Stimulated activated CD4-positive, alpha-beta T cell treated with anti-CD3 and anti-CD28 coated beads, Interleukin-12 subunit alpha, Interleukin-12 subunit beta, amount 100 ng/mL, for 24 hours (primary cell): ENCODE data around the gene PTPRA.
"Not testable (repeated sequence)": the region's sequence is repeated elsewhere in the genome, so short reads cannot be mapped to it uniquely, and the experiment has no call there.

Experiments
- DNase-seq, 2 experiments: peaks; one replicate each; pipeline ENCODE4 v3.0.0-alpha.2; 2020; ENCODE audit warnings: low read depth in 2 of 2

PTPRA gene

DNA sequence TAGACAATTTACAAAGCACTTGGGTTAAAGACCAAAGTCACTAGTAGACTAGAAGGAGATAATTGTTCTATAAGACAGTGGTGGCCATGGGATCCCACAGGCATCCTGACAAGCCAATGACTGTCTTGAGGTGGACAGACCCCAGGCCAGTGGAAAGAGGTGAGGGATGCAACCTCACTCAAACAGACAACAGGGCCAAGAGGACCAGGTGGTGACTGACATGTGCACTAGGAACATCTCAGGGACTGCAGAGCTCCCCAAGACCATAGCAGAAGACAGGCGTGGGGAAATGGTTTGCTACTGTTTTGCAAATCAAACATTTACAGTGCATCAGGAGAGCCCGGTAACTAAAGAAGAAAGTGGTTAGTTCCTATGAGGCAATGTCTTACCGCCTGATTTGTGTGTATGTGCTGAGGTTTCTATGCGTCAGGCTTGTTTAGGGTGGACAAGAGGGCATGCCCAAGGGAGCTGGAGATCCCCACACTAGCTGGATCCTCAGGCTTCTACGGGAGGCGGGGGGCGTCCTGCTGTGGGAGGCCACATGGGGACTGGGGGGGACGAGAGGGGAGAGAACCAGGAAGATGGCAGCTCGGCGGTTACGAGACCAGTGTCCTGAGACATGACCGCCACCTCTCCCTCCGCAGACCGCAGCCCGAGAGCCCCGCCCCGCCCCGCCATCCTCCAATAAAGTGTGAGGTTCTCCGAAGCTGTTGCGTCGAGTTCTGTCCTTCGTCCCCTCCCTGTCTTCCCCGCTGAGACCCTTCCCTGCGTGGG is 171.9 kb downstream of the PTPRA start:
- peak in 1 of 2 experiments; percentile 58 for DNase-seq

DNA sequence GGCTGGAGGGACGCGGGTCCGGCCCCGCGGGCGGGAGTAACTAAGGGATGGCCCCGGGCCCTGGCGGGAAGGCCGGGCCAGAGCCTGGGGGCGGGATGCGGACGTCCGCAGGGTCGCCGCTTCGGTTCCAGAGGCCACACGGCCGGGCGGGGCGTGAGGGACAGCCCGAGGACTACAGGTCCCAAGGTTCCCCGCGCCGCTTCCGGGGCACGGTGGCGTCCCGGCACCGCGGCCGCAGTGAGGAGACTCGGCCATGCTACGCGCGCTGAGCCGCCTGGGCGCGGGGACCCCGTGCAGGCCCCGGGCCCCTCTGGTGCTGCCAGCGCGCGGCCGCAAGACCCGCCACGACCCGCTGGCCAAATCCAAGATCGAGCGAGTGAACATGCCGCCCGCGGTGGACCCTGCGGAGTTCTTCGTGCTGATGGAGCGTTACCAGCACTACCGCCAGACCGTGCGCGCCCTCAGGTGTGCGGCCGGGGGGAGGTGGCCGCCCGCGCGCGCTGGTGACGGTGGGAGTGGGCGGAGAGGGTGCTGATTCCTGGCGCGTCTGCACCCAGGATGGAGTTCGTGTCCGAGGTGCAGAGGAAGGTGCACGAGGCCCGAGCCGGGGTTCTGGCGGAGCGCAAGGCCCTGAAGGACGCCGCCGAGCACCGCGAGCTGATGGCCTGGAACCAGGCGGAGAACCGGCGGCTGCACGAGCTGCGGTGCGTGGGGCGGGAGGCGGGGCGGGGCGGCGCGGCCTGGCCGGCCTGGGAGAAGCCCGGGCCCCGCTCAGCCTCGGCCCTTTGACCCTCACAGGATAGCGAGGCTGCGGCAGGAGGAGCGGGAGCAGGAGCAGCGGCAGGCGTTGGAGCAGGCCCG is 172.8 kb downstream of the PTPRA start, which contains the start of gene MRPS26:
TSS of gene MRPS26 (plus strand) at position 237 of the 861 bp plus-strand sequence. CDS start at position 254, 17 bp downstream.
- DNase-seq, result peak; percentile 70 to 80

DNA sequence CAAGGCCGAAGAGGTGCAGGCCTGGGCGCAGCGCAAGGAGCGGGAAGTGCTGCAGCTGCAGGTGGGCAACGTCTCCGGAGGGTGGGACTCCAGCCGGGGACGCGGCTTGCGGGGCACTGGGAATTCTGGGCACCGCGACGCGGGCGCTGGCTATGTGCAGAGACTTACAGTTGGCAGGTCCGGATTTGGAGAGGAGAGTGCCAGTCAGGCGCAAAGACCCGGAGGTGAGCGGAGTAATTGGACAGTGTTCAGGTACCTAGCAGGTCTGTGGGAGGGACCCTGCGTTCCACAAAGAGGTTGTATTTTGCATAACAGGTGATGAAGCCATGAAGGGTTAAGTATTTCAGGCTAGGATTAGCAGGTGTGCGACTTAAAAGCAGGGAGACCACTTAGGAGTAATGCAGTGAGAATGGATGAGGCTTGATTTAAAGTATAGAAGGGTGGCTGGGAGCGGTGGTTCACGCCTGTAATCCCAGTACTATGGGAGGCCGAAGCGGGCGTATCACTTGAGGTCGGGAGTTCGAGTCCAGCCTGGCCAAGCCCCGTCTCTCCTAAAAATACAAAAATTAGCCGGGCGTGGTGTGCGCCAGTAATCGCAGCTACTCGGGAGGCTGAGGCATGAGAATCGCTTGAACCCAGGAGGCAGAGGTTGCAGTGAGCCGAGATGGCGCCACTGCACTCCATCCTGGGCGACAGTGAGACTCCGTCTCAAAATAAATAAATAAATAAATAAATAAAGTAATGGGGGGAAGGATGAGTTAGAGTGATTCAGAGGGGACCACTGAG is 173.6 kb downstream of the PTPRA start:
- no peak for DNase-seq

- DNase-seq, result no peak
Observed at GRCh38 chr20:3047486-3048419, 174.5 kb downstream of the PTPRA start.

- DNase-seq, result no peak
Observed at GRCh38 chr20:3051385-3052019, 178.2 kb downstream of the PTPRA start.

DNA sequence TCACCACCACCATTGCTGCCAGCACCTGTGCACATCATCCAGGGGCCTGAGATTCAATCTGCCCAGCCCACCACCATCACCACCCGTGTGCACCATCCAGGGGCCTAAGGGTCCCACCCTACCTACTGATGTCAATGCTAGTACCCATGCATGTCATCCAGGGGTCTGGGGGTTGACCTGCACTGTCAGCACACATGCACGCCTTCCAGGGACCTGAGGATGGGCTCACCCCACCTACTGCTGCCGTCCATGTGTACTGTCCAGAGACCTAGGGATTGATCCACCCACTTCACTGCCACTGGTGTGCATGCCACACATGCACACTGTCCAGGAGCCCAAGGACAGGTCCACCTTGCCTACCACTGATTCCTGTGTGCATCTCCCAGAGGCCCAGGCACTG is 186.2 kb downstream of the PTPRA start:
- DNase-seq, result no peak

DNA sequence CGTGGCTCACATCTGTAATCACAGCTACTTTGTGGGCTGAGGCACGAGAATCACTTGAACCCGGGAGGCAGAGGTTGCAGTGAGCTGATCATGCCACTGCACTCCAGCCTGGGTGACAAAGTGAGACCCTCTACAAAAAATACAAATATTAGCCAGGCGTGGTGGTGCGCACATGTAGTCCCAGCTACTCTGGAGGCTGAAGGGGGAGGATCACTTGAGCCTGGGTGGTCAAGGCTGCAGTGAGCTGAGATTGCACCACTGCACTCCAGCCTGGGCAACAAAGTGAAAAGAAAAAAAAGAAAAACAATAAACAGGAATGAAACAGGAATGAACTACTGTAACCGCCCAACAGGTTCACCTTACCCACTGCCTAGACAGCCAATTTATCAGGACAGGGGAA is 190.8 kb downstream of the PTPRA start:
- DNase-seq, result not testable (repeated sequence)

DNA sequence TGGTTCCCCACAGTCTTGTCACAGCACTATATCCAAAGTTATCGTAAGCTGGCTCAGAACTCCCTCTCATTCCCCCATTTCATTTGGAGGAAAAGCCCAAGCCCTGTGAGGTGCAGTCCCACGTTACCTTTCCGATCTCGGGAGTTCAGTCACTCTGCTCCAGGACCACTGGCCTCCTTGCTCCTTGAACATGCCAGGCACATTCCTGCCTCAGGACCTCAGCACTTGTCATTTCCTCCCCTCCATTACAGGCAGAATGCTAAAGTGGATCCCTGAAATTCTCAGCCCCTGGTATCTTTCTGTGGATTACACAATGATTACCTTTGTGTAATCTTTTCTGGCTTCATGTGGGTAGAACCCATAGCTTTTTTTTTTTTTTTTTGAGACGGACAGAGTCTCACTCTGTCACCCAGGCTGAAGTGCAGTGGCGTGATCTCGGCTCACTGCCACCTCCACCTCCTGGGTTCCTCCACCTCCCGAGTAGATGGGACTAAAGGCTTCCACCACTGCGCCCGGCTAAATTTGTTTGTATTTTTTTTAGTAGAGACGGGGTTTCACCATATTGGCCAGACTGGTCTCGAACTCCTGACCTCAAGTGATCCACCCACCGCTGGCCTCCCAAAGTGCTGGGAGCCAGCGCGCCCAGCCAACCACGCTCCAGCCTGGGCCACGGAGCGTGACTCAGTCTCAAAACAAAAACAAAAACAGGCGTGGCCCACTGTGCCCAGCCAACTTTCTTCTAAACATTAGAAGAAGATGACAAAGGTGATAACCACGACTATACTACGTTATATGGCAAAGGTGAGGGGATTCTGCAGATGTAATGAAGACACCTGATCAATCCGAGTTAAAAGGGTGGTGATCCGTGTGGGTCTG is 194.1 kb downstream of the PTPRA start:
- no peak for DNase-seq

DNA sequence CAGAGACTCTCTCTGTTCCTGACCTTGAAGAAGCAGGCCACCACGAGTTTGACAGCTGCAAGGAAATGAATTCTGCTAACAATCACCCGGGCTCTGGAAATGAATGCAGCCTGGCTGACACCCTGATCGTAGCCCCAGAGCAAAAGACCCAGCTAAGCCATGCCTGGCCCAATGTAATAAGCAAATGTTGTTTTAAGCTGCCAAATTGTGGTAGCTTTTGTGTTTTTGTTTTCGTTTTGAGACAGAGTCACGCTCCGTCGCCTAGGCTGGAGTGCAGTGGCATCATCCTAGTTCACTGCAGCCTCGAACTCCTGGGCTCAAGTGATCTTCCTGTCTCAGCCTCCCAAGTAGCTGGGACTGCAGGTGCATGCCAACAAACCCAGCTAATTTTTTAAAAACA is 194.8 kb downstream of the PTPRA start:
- no peak for DNase-seq

DNA sequence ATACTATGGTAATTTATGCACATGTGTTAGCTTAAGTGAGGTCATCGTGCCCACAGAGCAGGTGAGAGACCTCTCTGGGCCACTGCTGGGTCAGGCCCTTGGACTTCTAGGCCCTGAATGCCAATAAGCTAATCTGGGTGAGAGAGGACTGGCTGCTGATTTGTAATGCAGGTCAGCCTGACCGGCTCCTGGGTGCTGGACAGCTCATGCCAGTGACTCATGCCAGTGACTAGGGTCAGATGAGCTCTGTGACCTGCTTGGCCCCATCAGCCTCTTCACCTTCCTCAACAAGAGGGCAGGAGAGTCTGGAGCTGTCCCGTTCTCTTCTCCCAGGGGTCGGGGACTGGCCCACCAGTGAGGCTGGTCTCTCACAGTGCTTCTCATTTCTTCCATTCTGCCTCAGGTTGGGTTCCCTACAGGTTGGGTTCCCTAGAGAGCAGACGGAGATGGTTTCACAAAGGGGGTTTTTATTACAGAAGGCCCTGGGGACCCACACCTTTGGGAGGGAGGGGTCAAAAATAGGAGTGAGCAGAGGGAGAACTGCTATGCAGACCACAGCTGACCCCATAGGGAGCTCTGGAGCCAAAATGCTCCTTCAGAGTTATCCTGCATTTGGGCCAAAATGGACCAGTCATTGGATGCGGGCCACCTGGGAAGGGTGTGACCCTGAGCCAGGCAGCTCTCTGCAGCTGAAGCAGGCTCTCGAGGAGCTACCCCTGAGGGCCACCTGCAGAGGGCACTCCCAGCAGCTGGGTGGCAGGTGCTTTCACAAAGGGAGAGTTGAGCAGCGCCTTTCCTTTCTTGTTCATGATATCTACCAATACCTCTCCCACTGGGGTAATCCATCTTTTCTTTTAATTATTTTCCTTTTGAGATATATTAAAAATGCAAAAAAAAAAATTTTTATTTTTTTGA is 196.0 kb downstream of the PTPRA start:
- DNase-seq, result no peak

GRCh38 chr20:3070725-3071124 is 197.4 kb downstream of the PTPRA start:
- no peak for DNase-seq

DNA sequence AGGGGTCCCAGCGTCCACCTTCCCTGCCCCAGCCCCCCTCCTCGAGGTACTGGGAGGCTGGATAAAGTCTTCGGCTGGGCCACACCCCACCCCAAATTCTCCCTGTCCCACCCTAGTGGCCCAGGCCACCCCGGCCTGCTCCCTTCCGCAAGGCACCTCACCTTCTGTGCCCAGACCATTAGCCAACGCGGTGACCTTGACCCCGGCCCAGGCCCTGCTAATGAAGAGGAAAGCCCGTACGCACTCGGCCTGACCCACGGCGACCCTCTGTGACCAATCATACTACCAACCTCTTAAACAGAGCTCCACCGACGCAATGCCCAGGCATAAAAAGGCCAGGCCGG is 198.0 kb downstream of the PTPRA start:
- no peak for DNase-seq

GRCh38 chr20:3071610-3072529 is 198.6 kb downstream of the PTPRA start, which contains the start of gene OXT:
TSS of gene OXT (plus strand) at chr20:3071620. CDS start at chr20:3071656, 36 bp downstream.
- peak; percentile 41 to 63 for DNase-seq

DNA sequence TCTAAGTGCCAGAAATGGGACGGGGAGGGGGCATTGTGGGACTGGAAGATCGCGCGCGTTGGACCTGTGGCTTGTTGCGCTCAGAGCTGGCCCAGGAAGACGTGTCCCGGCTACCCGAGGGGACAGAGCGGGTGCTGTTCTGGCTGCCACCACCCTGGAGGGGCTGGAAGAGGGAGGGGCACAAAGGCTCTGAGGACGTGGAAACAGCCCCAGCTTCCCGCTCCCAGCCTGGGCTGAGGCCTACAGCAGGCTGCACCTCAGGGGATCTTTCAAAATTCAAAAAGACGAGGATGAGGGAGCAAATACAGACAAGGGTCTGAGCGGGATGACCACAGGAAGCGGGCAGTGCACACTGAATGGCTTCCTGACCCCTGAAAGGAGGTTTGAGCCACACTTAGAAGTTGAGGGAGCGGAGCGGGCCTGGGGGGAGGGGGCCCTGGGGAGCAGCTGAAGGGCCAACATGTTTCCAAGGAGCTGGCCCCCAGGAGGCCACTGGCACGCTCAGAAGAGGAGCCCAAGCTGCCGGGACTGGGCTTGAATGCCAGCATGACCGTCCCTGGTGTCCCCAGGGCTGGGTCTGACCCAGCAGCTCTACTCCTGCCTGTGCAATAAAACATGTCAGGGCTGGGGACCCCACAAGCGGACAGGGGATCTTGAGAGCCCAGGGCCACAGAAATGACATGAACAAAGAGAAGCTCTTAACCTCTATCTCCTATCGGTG is 199.4 kb downstream of the PTPRA start:
- no peak for DNase-seq

- DNase-seq, result not testable (repeated sequence)
Observed at GRCh38 chr20:3073251-3073643, 200.0 kb downstream of the PTPRA start.

GRCh38 chr20:3074812-3075211 is 201.5 kb downstream of the PTPRA start:
- DNase-seq, result no peak

DNA sequence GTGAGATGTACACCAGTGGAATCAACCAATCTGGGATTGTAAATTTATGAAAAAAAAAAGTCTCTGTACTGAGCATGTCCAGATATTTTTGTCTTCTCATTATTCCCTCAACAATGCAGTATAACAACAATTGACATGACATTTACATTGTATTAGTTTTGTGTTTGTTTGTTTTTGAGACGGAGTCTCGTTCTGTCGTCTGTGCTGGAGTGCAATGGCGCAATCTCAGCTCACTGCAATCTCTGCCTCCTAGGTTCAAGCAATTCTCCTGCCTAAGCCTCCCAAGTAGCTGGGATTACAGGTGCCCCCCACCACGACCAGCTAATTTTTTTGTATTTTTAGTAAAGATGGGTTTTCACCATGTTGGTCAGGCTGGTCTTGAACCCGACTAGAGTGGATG is 202.0 kb downstream of the PTPRA start:
- not testable (repeated sequence) for DNase-seq
